8988T (cell line): Measurements from ENCODE around the gene CACUL1.

Experiments used
- DNase-seq: peaks from one replicate; pipeline ENCODE4 v3.0.0; 2011

CACUL1 gene

DNA sequence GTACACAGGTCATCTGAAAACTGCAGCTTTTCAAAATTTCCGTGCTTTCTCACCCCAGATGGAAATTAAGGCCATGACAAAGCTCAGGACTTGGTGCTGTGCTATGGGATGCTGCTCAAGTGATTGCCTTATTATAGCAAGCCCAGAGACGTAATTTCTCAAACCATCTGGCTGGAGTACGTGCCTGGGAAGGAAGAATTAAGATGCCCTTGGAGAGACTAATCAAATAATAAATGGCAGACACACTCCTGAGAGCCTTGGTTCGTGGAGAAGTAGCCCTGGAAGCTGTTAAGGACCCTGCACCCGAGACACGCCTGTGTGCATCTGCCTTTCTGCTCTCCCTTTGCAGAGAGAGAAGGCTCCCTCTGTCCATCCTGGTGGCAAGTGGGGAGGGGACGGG lies 121.0 kb downstream of the CACUL1 start:
- DNase-seq: no peak

DNA sequence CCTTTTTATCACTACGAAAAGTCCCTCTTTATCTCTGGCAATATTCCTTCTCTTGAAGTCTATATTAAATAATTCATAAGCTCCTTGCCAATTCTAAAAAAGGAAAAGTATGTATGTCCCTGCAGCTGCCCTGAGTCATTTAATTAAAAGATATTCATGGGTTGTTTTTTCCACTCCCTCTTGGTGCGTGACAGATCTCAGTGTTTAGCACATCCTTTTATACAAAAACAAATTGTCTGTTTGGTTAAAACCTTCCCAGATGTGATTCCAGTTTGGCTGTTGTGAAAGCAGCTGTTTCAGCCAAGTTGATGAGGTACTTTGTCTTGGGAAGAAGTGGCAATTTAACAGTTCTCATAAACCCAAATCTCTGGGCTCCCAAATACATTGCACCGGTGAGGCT lies 125.6 kb downstream of the CACUL1 start:
- DNase-seq: no peak

- no peak for DNase-seq
These were observed 126.4 kb downstream of the CACUL1 start for GRCh38 chr10:118628397-118628796.

- DNase-seq: no peak
These were observed 127.8 kb downstream of the CACUL1 start for GRCh38 chr10:118626953-118627352.
